Smooth muscle cell (in vitro differentiated cells): ENCODE measurements around the gene TSPAN1. TPM values are rescaled to one million over a fixed set of nuclear protein-coding genes. Genes with fewer than 3 reads are reported as not detected.
"Not testable (repeated sequence)": the region's sequence is repeated elsewhere in the genome, so short reads cannot be mapped to it uniquely, and the experiment has no call there.

Experiments
- DNase-seq: peaks from one replicate; lab custom pipeline; 2025; ENCODE audit not compliant: unreplicated experiment; lab: John Stamatoyannopoulos, UW
- H2AFZ ChIP-seq: fragments of 200-600 bp; sonication (generic); 2 replicates; pipeline ENCODE4 v1.6.0; 2016; ENCODE audit warnings: antibody characterized with exemption, low read depth, mild to moderate bottlenecking
- H3F3A ChIP-seq: fragments of 200-600 bp; sonication (generic); 2 replicates; pipeline ENCODE4 v1.6.0; 2017; ENCODE audit warnings: antibody characterized with exemption, low read depth
- H3K27ac ChIP-seq: fragments of 200-600 bp; sonication (generic); 2 replicates; pipeline ENCODE4 v1.5.1; 2016; ENCODE audit warnings: low read depth, mild to moderate bottlenecking
- H3K27me3 ChIP-seq: fragments of 200-600 bp; sonication (generic); 2 replicates; pipeline ENCODE4 v1.6.1; 2016; ENCODE audit warnings: low read depth, mild to moderate bottlenecking
- H3K36me3 ChIP-seq: fragments of 200-600 bp; sonication (generic); 2 replicates; pipeline ENCODE4 v1.5.1; 2016; ENCODE audit warnings: low read depth
- H3K4me1 ChIP-seq: fragments of 200-600 bp; sonication (generic); 2 replicates; pipeline ENCODE4 v1.5.1; 2016; ENCODE audit warnings: low read depth
- H3K4me2 ChIP-seq: fragments of 200-600 bp; sonication (generic); 2 replicates; pipeline ENCODE4 v1.6.0; 2016; ENCODE audit warnings: mild to moderate bottlenecking
- H3K4me3 ChIP-seq: fragments of 200-600 bp; sonication (generic); 2 replicates; pipeline ENCODE4 v1.5.1; 2016; ENCODE audit warnings: mild to moderate bottlenecking
- H3K79me2 ChIP-seq: fragments of 200-600 bp; sonication (generic); 2 replicates; pipeline ENCODE4 v1.6.0; 2016; ENCODE audit warnings: low read depth, mild to moderate bottlenecking
- H3K9ac ChIP-seq: fragments of 200-600 bp; sonication (generic); 2 replicates; pipeline ENCODE4 v1.6.0; 2016; ENCODE audit warnings: low read depth
- H3K9me3 ChIP-seq: fragments of 200-600 bp; sonication (generic); replicated peaks from 2 replicates; pipeline ENCODE4 v1.5.1; 2016; ENCODE audit warnings: low read depth
- H4K20me1 ChIP-seq: fragments of 200-600 bp; sonication (generic); 2 replicates; pipeline ENCODE4 v1.6.0; 2016; ENCODE audit warnings: low read depth
- CTCF ChIP-seq: fragments of 200-600 bp; sonication (generic); IDR thresholded peaks from 2 replicates; pipeline ENCODE4 v1.5.1; 2017; ENCODE audit warnings: borderline replicate concordance, mild to moderate bottlenecking, antibody characterized with exemption; ENCODE audit not compliant: insufficient read depth, poor library complexity, severe bottlenecking
- WGBS: methylation state at CpG from one replicate; pipeline ENCODE4 v1.1.7; 2016; ENCODE audit warnings: low lambda C conversion rate; 5-methylcytosine and 5-hydroxymethylcytosine counted together
- polyA plus RNA-seq: library from polyadenylated mRNA; unstranded; fragments of >200 nt; fragmentation: Nextera tagmentation; extraction: Ambion mirVana; gene quantifications from 2 replicates; pipeline ENCODE4 v1.2.1, GENCODE V29; 2016
- total RNA-seq: library from RNA; depleted of rRNA; stranded (reverse); fragments of >200 nt; gene quantifications from 2 replicates; pipeline ENCODE4 v1.2.3, GENCODE V29; 2014

Gene TSPAN1
- total and polyA plus RNA-seq, 2 experiments from 2014 or later: 1.7 to 2.4 TPM

GRCh38 chr1:46219551-46220520 lies 44.9 kb downstream of the TSPAN1 start:
- no peak overlapping the region for H3K4me2 ChIP-seq
- no peaks in the 10 kb centered on the region for H3K79me2 ChIP-seq
- H3K36me3 ChIP-seq: no peaks in the 10 kb centered on the region
- H3K27ac ChIP-seq: no peak overlapping the region
- no peaks in the 10 kb centered on the region for H3K9me3 ChIP-seq
- H3F3A ChIP-seq: no peaks in the 10 kb centered on the region
- H3K4me1 ChIP-seq: peaks cover 7% of the 10 kb centered on the region
- no peak overlapping the region for H3K4me3 ChIP-seq
- no peak overlapping the region for H2AFZ ChIP-seq
- no peaks in the 10 kb centered on the region for H3K27me3 ChIP-seq
- DNase-seq: no peak
- H3K9ac ChIP-seq: no peak overlapping the region
- H4K20me1 ChIP-seq: no peaks in the 10 kb centered on the region
- WGBS: 88% methylated on average over 18 of the region's 18 CpGs
- TF ChIP-seq CTCF: no peak

- Histone ChIP-seq H3F3A (no peaks in the 10 kb centered on the region), H3K9me3 (no peaks in the 10 kb centered on the region), H3K4me1 (peaks cover 7% of the 10 kb centered on the region), H3K27me3 (no peaks in the 10 kb centered on the region), H4K20me1 (no peaks in the 10 kb centered on the region), H3K79me2 (no peaks in the 10 kb centered on the region), H2AFZ (no peak overlapping the region), H3K27ac (no peak overlapping the region), H3K9ac (no peak overlapping the region), H3K4me2 (no peak overlapping the region), H3K4me3 (no peak overlapping the region), H3K36me3 (no peaks in the 10 kb centered on the region)
- no peak for TF ChIP-seq CTCF
- DNase-seq: no peak
- 94% methylated on average over 3 of the region's 3 CpGs for WGBS
Observed at GRCh38 chr1:46220808-46221207, 45.9 kb downstream of the TSPAN1 start.

DNA sequence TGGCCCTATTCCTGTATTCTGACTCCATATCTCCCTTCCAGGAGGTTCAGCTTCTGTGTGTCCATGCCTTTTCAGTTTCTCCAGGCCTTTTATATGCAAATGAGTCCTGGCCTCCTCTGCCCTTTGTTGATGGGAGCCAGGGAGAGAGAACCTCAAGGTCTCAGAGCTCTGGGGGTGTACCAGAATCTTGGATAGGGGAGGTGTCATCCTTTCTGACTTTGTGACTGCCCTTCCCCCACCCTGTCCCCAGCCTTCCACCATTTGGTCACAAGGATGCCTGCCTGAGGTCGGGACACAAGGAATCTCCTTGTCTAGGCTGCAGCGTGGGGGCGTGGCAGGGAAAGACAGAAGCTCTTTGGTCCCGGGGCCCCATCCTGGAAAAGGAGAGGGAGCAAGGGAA lies 46.9 kb downstream of the TSPAN1 start:
- H3K27ac ChIP-seq: no peak overlapping the region
- H3K36me3 ChIP-seq: no peaks in the 10 kb centered on the region
- H3K27me3 ChIP-seq: no peaks in the 10 kb centered on the region
- no peaks in the 10 kb centered on the region for H3K79me2 ChIP-seq
- H2AFZ ChIP-seq: no peak overlapping the region
- H3K4me1 ChIP-seq: peaks cover 7% of the 10 kb centered on the region
- no peak for TF ChIP-seq CTCF
- no peak for DNase-seq
- H4K20me1 ChIP-seq: no peaks in the 10 kb centered on the region
- no peaks in the 10 kb centered on the region for H3K9me3 ChIP-seq
- no peak overlapping the region for H3K4me2 ChIP-seq
- 11% methylated on average over 4 of the region's 4 CpGs for WGBS
- no peak overlapping the region for H3K4me3 ChIP-seq
- H3K9ac ChIP-seq: no peak overlapping the region
- H3F3A ChIP-seq: no peaks in the 10 kb centered on the region

GRCh38 chr1:46223055-46223454 lies 48.2 kb downstream of the TSPAN1 start:
- H2AFZ ChIP-seq, H3K27ac ChIP-seq, H3K4me2 ChIP-seq, H3K9ac ChIP-seq, H3K79me2 ChIP-seq, DNase-seq, H3K9me3 ChIP-seq, H3K36me3 ChIP-seq, H3K4me1 ChIP-seq, H3K27me3 ChIP-seq, H4K20me1 ChIP-seq, H3K4me3 ChIP-seq, H3F3A ChIP-seq: not testable (repeated sequence)
- 83% methylated on average over 11 of the region's 11 CpGs for WGBS
